PC-3 (cell line): ENCODE results near the gene PRPF39. TPM values are rescaled to one million over a fixed set of nuclear protein-coding genes. Genes with fewer than 3 reads are reported as not detected.
"Not testable (repeated sequence)": the region's sequence is repeated elsewhere in the genome, so short reads cannot be mapped to it uniquely, and the experiment has no call there.

ENCODE experiments used
- ATAC-seq: fragments of 200-7000 bp; cut with Tn5 transposase; 2 replicates; pipeline ENCODE4 v1.9.1; 2020; ENCODE audit warnings: mild to moderate bottlenecking, moderate library complexity
- BruUV-seq: library from RNA; stranded (reverse); fragments of 400-500 nt; replicated peaks from 2 replicates; lab custom pipeline; 2021; lab: Mats Ljungman, UMichigan
- CTCF ChIA-PET: fragments of 300-600 bp; sonication (Branson Sonifier 250); formaldehyde crosslinking; loops from one replicate; lab custom pipeline; 2022; ENCODE audit warnings: antibody characterized with exemption; lab: Charles Lee
- POLR2A ChIA-PET: fragments of 300-600 bp; sonication (Branson Sonifier 250); formaldehyde crosslinking; loops from one replicate; lab custom pipeline; 2022; ENCODE audit warnings: antibody characterized with exemption; ENCODE audit not compliant: unreplicated experiment; lab: Charles Lee
- DNase-seq: peaks from one replicate; pipeline ENCODE4 v3.0.0-alpha.2; 2015
- H2AFZ ChIP-seq: fragments of 300-600 bp; sonication (generic); 2 replicates; pipeline ENCODE4 v1.6.0; 2016; ENCODE audit warnings: antibody characterized with exemption, low read length
- H3F3A ChIP-seq: fragments of 300-600 bp; sonication (generic); one replicate; pipeline ENCODE4 v1.6.0; 2017; ENCODE audit warnings: antibody characterized with exemption, low read length, control low read depth, mild to moderate bottlenecking; ENCODE audit not compliant: unreplicated experiment
- H3K27ac ChIP-seq: fragments of 300-600 bp; sonication (generic); 2 replicates; pipeline ENCODE4 v1.5.1; 2016; ENCODE audit warnings: mild to moderate bottlenecking, low read length
- H3K27me3 ChIP-seq: fragments of 300-600 bp; sonication (generic); 2 replicates; pipeline ENCODE4 v1.6.1; 2016; ENCODE audit warnings: low read length, mixed read lengths
- H3K36me3 ChIP-seq: fragments of 300-600 bp; sonication (generic); 2 replicates; pipeline ENCODE4 v1.6.1; 2016; ENCODE audit warnings: low read depth, mixed run types, low read length, mixed read lengths
- H3K4me1 ChIP-seq: fragments of 300-600 bp; sonication (generic); 2 replicates; pipeline ENCODE4 v1.5.1; 2016; ENCODE audit warnings: low read length; ENCODE audit not compliant: insufficient read depth
- H3K4me2 ChIP-seq: fragments of 300-600 bp; sonication (generic); 2 replicates; pipeline ENCODE4 v1.6.0; 2016; ENCODE audit warnings: low read length
- H3K4me3 ChIP-seq: fragments of 300-600 bp; sonication (generic); 2 replicates; pipeline ENCODE4 v1.5.1; 2016; ENCODE audit warnings: mild to moderate bottlenecking, low read length, mixed read lengths
- H3K79me2 ChIP-seq: fragments of 300-600 bp; sonication (generic); 2 replicates; pipeline ENCODE4 v1.6.1; 2017; ENCODE audit warnings: low read length, mixed read lengths
- H3K9ac ChIP-seq: fragments of 300-600 bp; sonication (generic); 2 replicates; pipeline ENCODE4 v1.6.0; 2016; ENCODE audit warnings: mild to moderate bottlenecking, low read length
- H3K9me2 ChIP-seq: fragments of 300-600 bp; sonication (generic); replicated peaks from 2 replicates; pipeline ENCODE4 v1.6.1; 2016; ENCODE audit warnings: mixed run types, low read length, mixed read lengths
- H3K9me3 ChIP-seq: fragments of 300-600 bp; sonication (generic); 2 replicates; pipeline ENCODE4 v1.6.1; 2016; ENCODE audit warnings: low read length, mixed read lengths
- H4K20me1 ChIP-seq: fragments of 300-600 bp; sonication (generic); 2 replicates; pipeline ENCODE4 v1.6.1; 2016; ENCODE audit warnings: low read length, mixed read lengths
- CTCF ChIP-seq: fragments of 300-600 bp; sonication (generic); conservative IDR thresholded peaks from 2 replicates; pipeline ENCODE4 v1.5.1; 2017; ENCODE audit warnings: antibody characterized with exemption, low read depth, mild to moderate bottlenecking, low read length
- EZH2 ChIP-seq: fragments of 300-600 bp; sonication (generic); IDR thresholded peaks from one replicate; pipeline ENCODE4 v1.6.1; 2017; ENCODE audit warnings: antibody characterized with exemption, mild to moderate bottlenecking, low read length; ENCODE audit not compliant: unreplicated experiment
- EZH2phosphoT487 ChIP-seq: fragments of 300-600 bp; sonication (generic); IDR thresholded peaks from 2 replicates; pipeline ENCODE4 v1.6.1; 2018; ENCODE audit warnings: mild to moderate bottlenecking, antibody characterized with exemption, low read length, borderline replicate concordance
- intact Hi-C: fragments of 100-400 bp; cut with micrococcal nuclease; formaldehyde crosslinking; loops from 2 replicates; pipeline ENCODE4 v1.9.0; 2023
- total RNA-seq: library from RNA; depleted of rRNA; stranded (reverse); fragments of >200 nt; gene quantifications from 2 replicates; pipeline ENCODE4 v1.2.3, GENCODE V29; 2014

Gene PRPF39
- total RNA-seq, 1 experiment from 2014 or later: 19.2 TPM

- H3K79me2 ChIP-seq: no peaks in the 10 kb centered on the region
- TF ChIP-seq EZH2phosphoT487: no peak
- TF ChIP-seq EZH2: no peak
- no peak for TF ChIP-seq CTCF
- no peak overlapping the region for H3K27ac ChIP-seq
- H3K9me3 ChIP-seq: no peaks in the 10 kb centered on the region
- no peak overlapping the region for H2AFZ ChIP-seq
- H3K4me2 ChIP-seq: no peak overlapping the region
- ChIA-PET POLR2A (interaction anchor here (0.6 kb wide), 1 partner anchor 51 kb away, joined by 3 read pairs; no protein-coding TSS in a partner anchor), CTCF (no interaction called here)
- H3K36me3 ChIP-seq: 0 out of 2 replicates have a peak, but pooled peaks cover 7% of the 10 kb centered on the region
- H3K4me1 ChIP-seq: no peaks in the 10 kb centered on the region
- no peaks in the 10 kb centered on the region for H3K27me3 ChIP-seq
- DNase-seq (no peak), ATAC-seq (no peak)
- intact Hi-C loops: no loop called here
- H4K20me1 ChIP-seq: no peaks in the 10 kb centered on the region
- H3K9ac ChIP-seq: no peak overlapping the region
- no peak overlapping the region for H3K4me3 ChIP-seq
- H3K9me2 ChIP-seq: no peaks in the 10 kb centered on the region
- no peaks in the 10 kb centered on the region for H3F3A ChIP-seq
- BruUV-seq: no TSS peak
Observed at GRCh38 chr14:45072126-45072525, 11.8 kb upstream of the PRPF39 start.

DNA sequence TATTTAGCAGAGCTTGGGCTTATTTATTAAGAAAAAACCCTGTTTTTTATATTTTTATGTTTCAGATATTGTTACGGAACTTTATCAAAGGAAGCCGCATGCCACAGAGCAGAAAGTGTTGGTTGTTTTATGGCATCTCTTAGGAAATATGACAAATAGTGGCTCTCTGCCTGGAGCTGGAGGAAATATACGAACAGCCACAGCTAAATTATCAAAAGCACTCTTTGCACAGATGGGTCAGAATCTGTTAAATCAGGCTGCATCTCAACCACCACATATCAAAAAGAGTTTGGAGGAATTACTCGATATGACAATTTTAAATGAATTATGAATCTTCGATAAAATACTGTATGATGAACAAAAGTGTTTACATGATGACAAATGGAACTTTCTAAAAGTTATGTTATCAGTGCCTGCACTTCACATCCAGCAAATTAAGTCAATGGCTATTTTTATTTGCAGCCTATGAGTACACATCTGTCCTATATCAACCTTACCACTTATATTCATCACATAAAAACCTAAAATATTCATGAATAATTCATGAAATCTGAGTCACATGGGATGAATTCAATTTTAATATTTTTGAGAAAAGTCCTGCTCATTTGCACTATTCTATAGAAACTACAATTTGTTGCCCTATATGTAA lies 10.6 kb upstream of the PRPF39 start:
- Histone ChIP-seq H3K9ac (no peak overlapping the region), H3F3A (no peaks in the 10 kb centered on the region), H3K36me3 (0 out of 2 replicates have a peak, but pooled peaks cover 4% of the 10 kb centered on the region), H3K4me3 (no peak overlapping the region), H3K9me3 (no peaks in the 10 kb centered on the region), H2AFZ (no peak overlapping the region), H3K4me2 (no peak overlapping the region), H3K27ac (no peak overlapping the region), H3K9me2 (no peaks in the 10 kb centered on the region), H3K4me1 (no peaks in the 10 kb centered on the region), H3K79me2 (no peaks in the 10 kb centered on the region), H3K27me3 (no peaks in the 10 kb centered on the region), H4K20me1 (no peaks in the 10 kb centered on the region)
- no peak for DNase-seq
- ATAC-seq: no peak
- intact Hi-C loops: no loop called here
- CTCF ChIA-PET: no interaction called here
- BruUV-seq: no TSS peak
- POLR2A ChIA-PET: no interaction called here
- TF ChIP-seq EZH2 (no peak), EZH2phosphoT487 (no peak), CTCF (no peak)

DNA sequence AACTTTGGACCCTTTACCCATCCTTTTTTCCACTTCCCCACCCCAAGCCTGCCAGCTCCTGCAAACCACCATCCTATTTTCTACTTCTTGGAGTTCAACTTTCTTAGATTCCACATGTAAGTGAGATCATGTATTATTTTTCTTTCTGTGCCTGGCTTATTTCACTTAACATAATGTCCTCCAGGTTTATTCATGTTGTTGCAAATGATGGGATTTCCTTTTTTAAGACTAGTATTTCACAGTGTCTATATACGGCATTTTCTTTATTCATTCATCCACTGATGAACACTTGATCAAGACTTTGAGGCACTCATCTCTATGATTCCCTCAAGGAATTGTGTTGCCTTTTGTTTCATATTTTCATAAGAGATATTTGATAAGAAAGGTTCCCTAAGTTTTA lies 5.6 kb upstream of the PRPF39 start:
- H3F3A ChIP-seq: no peaks in the 10 kb centered on the region
- H2AFZ ChIP-seq: no peak overlapping the region
- no peak overlapping the region for H3K9ac ChIP-seq
- no peaks in the 10 kb centered on the region for H3K27me3 ChIP-seq
- H3K4me3 ChIP-seq: no peak overlapping the region
- no peaks in the 10 kb centered on the region for H3K79me2 ChIP-seq
- no peaks in the 10 kb centered on the region for H4K20me1 ChIP-seq
- CTCF ChIA-PET: no interaction called here
- H3K4me1 ChIP-seq: peaks cover 2% of the 10 kb centered on the region; the same call in 1 of the 2 replicates
- TF ChIP-seq EZH2 (no peak), CTCF (no peak), EZH2phosphoT487 (no peak)
- no peaks in the 10 kb centered on the region for H3K9me2 ChIP-seq
- intact Hi-C loops: no loop called here
- H3K27ac ChIP-seq: no peak overlapping the region
- DNase-seq: no peak
- H3K4me2 ChIP-seq: no peak overlapping the region
- POLR2A ChIA-PET: no interaction called here
- no peaks in the 10 kb centered on the region for H3K9me3 ChIP-seq
- BruUV-seq: no TSS peak
- no peaks in the 10 kb centered on the region for H3K36me3 ChIP-seq
- ATAC-seq: no peak

GRCh38 chr14:45080416-45080968 lies 3.4 kb upstream of the PRPF39 start:
- BruUV-seq, intact Hi-C loops, H3K4me3 ChIP-seq, POLR2A ChIA-PET, H3K4me2 ChIP-seq, H3K9me2 ChIP-seq, CTCF ChIA-PET, H3K27me3 ChIP-seq, ATAC-seq, H2AFZ ChIP-seq, H3K36me3 ChIP-seq, H3K9ac ChIP-seq, DNase-seq, H3K9me3 ChIP-seq, H3K27ac ChIP-seq, H3F3A ChIP-seq, H3K4me1 ChIP-seq: not testable (repeated sequence)
- peaks cover 16% of the 10 kb centered on the region for H3K79me2 ChIP-seq
- H4K20me1 ChIP-seq: peaks cover 13% of the 10 kb centered on the region
